Measurements from ENCODE around the gene RAPGEF5. TPM values are rescaled to one million over a fixed set of nuclear protein-coding genes. Genes with fewer than 3 reads are reported as not detected.
A peak's percentile ranks its signal among the peaks of the same experiment; 100 is the strongest.

Gene RAPGEF5
- total and polyA plus RNA-seq, 10 of the 15 experiments (the other 5 are each of a cell fraction or from before 2014, with no cell fraction given): 0.38 to 4.0 (median 1.6) TPM; not detected in 1

GRCh38 chr7:22082886-22083703, 273.9 kb downstream of the RAPGEF5 start (continued):
- TF ChIP-seq TCF12 (IDR thresholded peaks at IDR 0.05; ENCODE audit: low read depth, low read length) (no peak), IRF4 (IDR thresholded peaks at IDR 0.05; ENCODE audit: low read depth, low read length) (no peak), IKZF1 (conservative IDR thresholded peaks at IDR 0.05) (peak; percentile 59), ASH2L (IDR thresholded peaks at IDR 0.05; ENCODE audit: borderline replicate concordance, low read depth) (no peak), BCLAF1 (IDR thresholded peaks at IDR 0.05) (no peak), FOS (IDR thresholded peaks at IDR 0.05; ENCODE audit: borderline replicate concordance, extremely low read depth, insufficient read length) (no peak), MEF2B (IDR thresholded peaks at IDR 0.05; ENCODE audit: partially characterized antibody, poor library complexity, severe bottlenecking) (peak; percentile 20), TAF1 (IDR thresholded peaks at IDR 0.05; ENCODE audit: borderline replicate concordance, low read depth, low read length) (0 out of 2 replicates have a peak, but pooled peaks have one; percentile 33), SP1 (IDR thresholded peaks at IDR 0.05; ENCODE audit: low read depth, low read length) (no peak), SMC3 (IDR thresholded peaks at IDR 0.05; ENCODE audit: borderline replicate concordance, low read length) (peak; percentile 41; the same call in 1 of the 2 replicates), BCL11A (IDR thresholded peaks at IDR 0.05; ENCODE audit: low read depth, low read length) (no peak), NFYB (IDR thresholded peaks at IDR 0.05; ENCODE audit: insufficient read depth, low read depth, low read length) (no peak), HCFC1 (IDR thresholded peaks at IDR 0.05; ENCODE audit: low read length) (no peak), ZNF24 (IDR thresholded peaks at IDR 0.05) (no peak), RAD21 (IDR thresholded peaks at IDR 0.05; ENCODE audit: insufficient read depth, low read depth, low read length) (peak; percentile 77), ZBTB33 (IDR thresholded peaks at IDR 0.05) (no peak), JUNB (IDR thresholded peaks at IDR 0.05) (no peak), GATAD2B (conservative IDR thresholded peaks at IDR 0.05; ENCODE audit: low read depth) (0 out of 2 replicates have a peak, but pooled peaks have one; percentile 31), SMAD5 (IDR thresholded peaks at IDR 0.05; ENCODE audit: low read depth) (no peak), LARP7 (IDR thresholded peaks at IDR 0.05) (0 out of 2 replicates have a peak, but pooled peaks have one; percentile 37), KLF5 (IDR thresholded peaks at IDR 0.05; ENCODE audit: partially characterized antibody) (peak; percentile 36), IKZF2 (IDR thresholded peaks at IDR 0.05) (no peak; a peak in 1 of 4 replicates), YY1 (IDR thresholded peaks at IDR 0.05; ENCODE audit: low read depth, low read length) (peak; percentile 68; the same call in 1 of the 2 replicates), CBX5 (IDR thresholded peaks at IDR 0.05; ENCODE audit: low read depth) (no peak; the same call in 1 of the 2 replicates), ZNF622 (IDR thresholded peaks at IDR 0.05) (no peak), RELB (IDR thresholded peaks at IDR 0.05; ENCODE audit: low read depth) (no peak), MTA2 (IDR thresholded peaks at IDR 0.05; ENCODE audit: low read depth) (no peak)

All from GM12878 (cell line).